Loucy (cell line): Measurements from ENCODE around the gene ATG7.

ENCODE experiments used
- H2AFZ ChIP-seq: fragments of 200-600 bp; sonication (generic); 2 replicates; pipeline ENCODE4 v1.6.0; 2016; ENCODE audit warnings: antibody characterized with exemption, mild to moderate bottlenecking, low read length, moderate library complexity
- H3F3A ChIP-seq: fragments of 200-600 bp; 2 replicates; pipeline ENCODE4 v1.6.0; 2016; ENCODE audit warnings: antibody characterized with exemption, low read depth, mild to moderate bottlenecking
- H3K27me3 ChIP-seq: fragments of 200-600 bp; sonication (generic); 2 replicates; pipeline ENCODE4 v1.6.1; 2014; ENCODE audit warnings: low read length, mild to moderate bottlenecking; ENCODE audit not compliant: insufficient read depth, poor library complexity, severe bottlenecking
- H3K36me3 ChIP-seq: fragments of 200-600 bp; sonication (generic); 2 replicates; pipeline ENCODE4 v1.6.1; 2016; ENCODE audit warnings: low read length; ENCODE audit not compliant: insufficient read depth
- H3K4me1 ChIP-seq: fragments of 200-600 bp; sonication (generic); 2 replicates; pipeline ENCODE4 v1.5.1; 2014; ENCODE audit warnings: low read length, mild to moderate bottlenecking; ENCODE audit not compliant: insufficient read depth, poor library complexity, severe bottlenecking
- H3K4me2 ChIP-seq: fragments of 200-600 bp; sonication (generic); 2 replicates; pipeline ENCODE4 v1.6.0; 2014; ENCODE audit warnings: antibody characterized with exemption, low read length, low read depth, mild to moderate bottlenecking; ENCODE audit not compliant: poor library complexity, severe bottlenecking
- H3K4me3 ChIP-seq: fragments of 200-600 bp; sonication (generic); 2 replicates; pipeline ENCODE4 v1.5.1; 2014; ENCODE audit warnings: low read length, mild to moderate bottlenecking, mixed read lengths; ENCODE audit not compliant: poor library complexity, severe bottlenecking
- H3K79me2 ChIP-seq: fragments of 200-600 bp; sonication (generic); 2 replicates; pipeline ENCODE4 v1.6.1; 2014; ENCODE audit warnings: low read length; ENCODE audit not compliant: insufficient read depth
- H3K9ac ChIP-seq: fragments of 200-600 bp; sonication (generic); 2 replicates; pipeline ENCODE4 v1.6.0; 2014; ENCODE audit warnings: mild to moderate bottlenecking, low read depth, low read length, moderate library complexity; ENCODE audit not compliant: poor library complexity, severe bottlenecking
- H3K9me2 ChIP-seq: fragments of 200-600 bp; sonication (generic); replicated peaks from 2 replicates; pipeline ENCODE4 v1.6.1; 2016; ENCODE audit warnings: low read depth, low read length, mixed read lengths
- H3K9me3 ChIP-seq: fragments of 200-600 bp; sonication (generic); 2 replicates; pipeline ENCODE4 v1.6.1; 2014; ENCODE audit warnings: mild to moderate bottlenecking, antibody characterized with exemption, low read length, low read depth; ENCODE audit not compliant: insufficient read depth
- H4K20me1 ChIP-seq: fragments of 200-600 bp; sonication (generic); 2 replicates; pipeline ENCODE4 v1.6.0; 2014; ENCODE audit warnings: antibody characterized with exemption, low read length, mild to moderate bottlenecking; ENCODE audit not compliant: insufficient read depth, poor library complexity, severe bottlenecking
- CTCF ChIP-seq: fragments of 200-600 bp; sonication (generic); conservative IDR thresholded peaks from 2 replicates; pipeline ENCODE4 v1.5.1; 2014; ENCODE audit warnings: mild to moderate bottlenecking, antibody characterized with exemption, low read length
- EZH2phosphoT487 ChIP-seq: fragments of 200-600 bp; IDR thresholded peaks from 2 replicates; pipeline ENCODE4 v1.6.1; 2018; ENCODE audit warnings: antibody characterized with exemption, mild to moderate bottlenecking, moderate library complexity, borderline replicate concordance

The ATG7 gene

GRCh38 chr3:11476735-11477144 is 204.5 kb downstream of the ATG7 start:
- Histone ChIP-seq H3F3A (no peaks in the 10 kb centered on the region), H3K4me2 (no peak overlapping the region), H3K79me2 (no peaks in the 10 kb centered on the region), H3K27me3 (no peaks in the 10 kb centered on the region), H3K9me2 (no peaks in the 10 kb centered on the region), H3K36me3 (no peaks in the 10 kb centered on the region), H2AFZ (no peak overlapping the region), H3K4me1 (no peaks in the 10 kb centered on the region), H3K9ac (no peak overlapping the region), H3K4me3 (no peak overlapping the region), H4K20me1 (no peaks in the 10 kb centered on the region), H3K9me3 (no peaks in the 10 kb centered on the region)
- TF ChIP-seq CTCF (no peak), EZH2phosphoT487 (no peak)

GRCh38 chr3:11477407-11477911 is 205.3 kb downstream of the ATG7 start:
- Histone ChIP-seq H3K4me1 (no peaks in the 10 kb centered on the region), H3K9me3 (no peaks in the 10 kb centered on the region), H3K4me2 (no peak overlapping the region), H2AFZ (no peak overlapping the region), H3K27me3 (no peaks in the 10 kb centered on the region), H3K9ac (no peak overlapping the region), H3K79me2 (no peaks in the 10 kb centered on the region), H3K4me3 (no peak overlapping the region), H3F3A (no peaks in the 10 kb centered on the region), H4K20me1 (no peaks in the 10 kb centered on the region), H3K36me3 (no peaks in the 10 kb centered on the region), H3K9me2 (no peaks in the 10 kb centered on the region)
- TF ChIP-seq EZH2phosphoT487 (no peak), CTCF (no peak)

GRCh38 chr3:11478167-11478566 is 206.0 kb downstream of the ATG7 start:
- Histone ChIP-seq H3K27me3 (no peaks in the 10 kb centered on the region), H3K4me3 (no peak overlapping the region), H3K9ac (no peak overlapping the region), H3K9me3 (no peaks in the 10 kb centered on the region), H2AFZ (no peak overlapping the region), H3K9me2 (no peaks in the 10 kb centered on the region), H3K4me2 (no peak overlapping the region), H3K36me3 (no peaks in the 10 kb centered on the region), H3F3A (no peaks in the 10 kb centered on the region), H3K79me2 (no peaks in the 10 kb centered on the region), H4K20me1 (no peaks in the 10 kb centered on the region), H3K4me1 (no peaks in the 10 kb centered on the region)
- TF ChIP-seq EZH2phosphoT487 (no peak), CTCF (no peak)
